Thyroid gland (tissue), 4 donors: ENCODE results near the gene FOXA1. TPM values are rescaled to one million over a fixed set of nuclear protein-coding genes. Genes with fewer than 3 reads are reported as not detected.
A peak's percentile ranks its signal among the peaks of the same experiment; 100 is the strongest.
"Not testable (repeated sequence)": the region's sequence is repeated elsewhere in the genome, so short reads cannot be mapped to it uniquely, and the experiment has no call there.

ENCODE experiments used
- DNase-seq, 2 donors: peaks; one replicate each; pipeline ENCODE4 v3.0.0-alpha.2; 2019
- H3K27ac ChIP-seq, 3 donors: fragments of 200-600 bp; sonication (generic); 1 replicate in 2 of 3; 2 replicates in 1 of 3; pipeline ENCODE4 v1.5.1; 2016 to 2019; ENCODE audit warnings: mild to moderate bottlenecking in 1 of 3, moderate library complexity in 1 of 3
- H3K27me3 ChIP-seq: fragments of 200-600 bp; sonication (generic); one replicate; pipeline ENCODE4 v1.5.1; 2019
- H3K36me3 ChIP-seq, 2 donors: fragments of 200-600 bp; sonication (generic); one replicate each; pipeline ENCODE4 v1.5.1; 2016 to 2019
- H3K4me1 ChIP-seq, 2 donors: fragments of 200-600 bp; sonication (generic); one replicate each; pipeline ENCODE4 v1.5.1; 2017 to 2019
- H3K4me3 ChIP-seq, 3 donors: fragments of 200-600 bp; sonication (generic); replicated peaks in 1 of 3; 1 replicate in 2 of 3; 2 replicates in 1 of 3; pipeline ENCODE4 v1.5.1; 2016; ENCODE audit warnings: mild to moderate bottlenecking in 1 of 3
- H3K9me3 ChIP-seq: fragments of 200-600 bp; sonication (generic); one replicate; pipeline ENCODE4 v1.5.1; 2017
- POLR2A ChIP-seq, 2 donors: fragments of 450-650 bp; IDR thresholded peaks; one replicate each; pipeline ENCODE4 v1.6.1; 2017; ENCODE audit warnings: antibody characterized with exemption in 2 of 2, mild to moderate bottlenecking in 2 of 2, moderate library complexity in 1 of 2
- WGBS, 2 donors: methylation state at CpG; one replicate each; pipeline ENCODE4 v1.1.5; 2017; 5-methylcytosine and 5-hydroxymethylcytosine counted together
- intact Hi-C: fragments of 100-400 bp; cut with DNase I; formaldehyde crosslinking; loops from one replicate; pipeline ENCODE4 v1.15.1; 2023
- total RNA-seq, 4 donors: library from RNA; depleted of rRNA; stranded (reverse); fragments of >200 nt; gene quantifications; one replicate each; pipeline ENCODE4 v1.2.3, GENCODE V29; 2016
- TF ChIP-seq, protein P1 (sequence below), 6 experiments: fragments of 200-600 bp in 3 of 6; fragments of 450-650 bp in 3 of 6; sonication (generic) in 3 of 6; IDR thresholded peaks; one replicate each; pipeline ENCODE4 v1.5.1; 2016 to 2019; ENCODE audit warnings: antibody characterized with exemption in 6 of 6, mild to moderate bottlenecking in 2 of 6, inconsistent platforms in 1 of 6, moderate library complexity in 1 of 6

The FOXA1 gene
- total RNA-seq, 4 donors from 2014 or later = 0.92 to 0.93 TPM; not detected in 2

DNA sequence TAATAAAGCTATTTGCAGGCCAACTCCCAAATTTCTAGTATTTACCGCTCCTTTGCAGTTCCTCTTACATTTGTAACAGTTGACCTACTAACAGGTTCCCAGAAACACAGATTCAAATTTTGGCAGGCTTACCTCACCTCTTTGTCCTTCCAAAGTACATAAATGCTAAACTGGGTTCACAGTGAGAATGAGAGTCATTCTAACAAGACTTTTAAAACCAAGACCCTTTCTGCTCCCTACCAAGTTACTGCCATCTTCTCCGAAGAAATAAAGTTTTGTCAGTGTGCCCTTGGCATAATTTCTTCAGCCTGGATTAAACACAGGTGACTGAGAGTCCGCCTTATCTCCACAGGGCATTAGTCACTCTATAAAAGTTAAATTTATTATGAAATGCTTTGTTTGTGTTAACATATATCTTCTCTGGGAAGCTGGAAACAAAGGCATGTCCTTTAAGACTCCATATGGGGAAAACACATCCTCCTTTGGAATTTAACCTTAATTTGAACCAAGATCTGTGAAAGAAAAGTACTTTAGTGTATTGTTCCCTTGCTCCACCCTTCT lies 28.2 kb downstream of the FOXA1 start:
- Histone ChIP-seq H3K36me3 (no peaks in the 10 kb centered on the region), H3K27ac (no peak overlapping the region), H3K27me3 (no peaks in the 10 kb centered on the region), H3K9me3 (no peaks in the 10 kb centered on the region), H3K4me3 (no peak overlapping the region), H3K4me1 (no peaks in the 10 kb centered on the region)
- intact Hi-C loops = no loop called here
- WGBS, 2 donors = 54 to 58% methylated on average over 3 of the region's 3 CpGs
- no peak for TF ChIP-seq POLR2A (IDR thresholded peaks at IDR 0.05)
- TF ChIP-seq, protein P1, sequence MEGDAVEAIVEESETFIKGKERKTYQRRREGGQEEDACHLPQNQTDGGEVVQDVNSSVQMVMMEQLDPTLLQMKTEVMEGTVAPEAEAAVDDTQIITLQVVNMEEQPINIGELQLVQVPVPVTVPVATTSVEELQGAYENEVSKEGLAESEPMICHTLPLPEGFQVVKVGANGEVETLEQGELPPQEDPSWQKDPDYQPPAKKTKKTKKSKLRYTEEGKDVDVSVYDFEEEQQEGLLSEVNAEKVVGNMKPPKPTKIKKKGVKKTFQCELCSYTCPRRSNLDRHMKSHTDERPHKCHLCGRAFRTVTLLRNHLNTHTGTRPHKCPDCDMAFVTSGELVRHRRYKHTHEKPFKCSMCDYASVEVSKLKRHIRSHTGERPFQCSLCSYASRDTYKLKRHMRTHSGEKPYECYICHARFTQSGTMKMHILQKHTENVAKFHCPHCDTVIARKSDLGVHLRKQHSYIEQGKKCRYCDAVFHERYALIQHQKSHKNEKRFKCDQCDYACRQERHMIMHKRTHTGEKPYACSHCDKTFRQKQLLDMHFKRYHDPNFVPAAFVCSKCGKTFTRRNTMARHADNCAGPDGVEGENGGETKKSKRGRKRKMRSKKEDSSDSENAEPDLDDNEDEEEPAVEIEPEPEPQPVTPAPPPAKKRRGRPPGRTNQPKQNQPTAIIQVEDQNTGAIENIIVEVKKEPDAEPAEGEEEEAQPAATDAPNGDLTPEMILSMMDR (IDR thresholded peaks at IDR 0.05) = no peak
- no peak for DNase-seq

DNA sequence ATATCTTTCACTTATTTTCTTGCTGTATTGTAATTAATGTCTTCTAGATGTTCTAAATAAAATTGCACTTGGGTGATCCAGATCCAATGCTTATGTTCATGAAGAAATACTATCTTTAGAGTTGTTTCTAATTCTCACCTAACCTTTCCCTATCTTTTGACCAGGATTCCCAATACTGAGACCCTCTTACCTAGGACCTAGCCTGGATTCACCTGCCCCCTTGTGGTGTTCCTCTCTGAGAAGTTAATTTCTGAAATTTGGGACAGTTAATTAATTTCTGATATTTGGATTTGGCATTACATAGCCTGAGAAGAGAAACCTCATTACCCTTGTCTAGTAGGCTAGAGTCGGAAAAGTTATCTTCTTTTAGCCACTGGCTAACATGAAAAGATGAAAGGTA lies 29.5 kb downstream of the FOXA1 start:
- TF ChIP-seq POLR2A (IDR thresholded peaks at IDR 0.05) = no peak
- TF ChIP-seq, protein P1 (IDR thresholded peaks at IDR 0.05) = peak in 2 of 6 experiments; percentile 21 to 37
- intact Hi-C loops = no loop called here
- DNase-seq = no peak
- H3K27me3 ChIP-seq = no peaks in the 10 kb centered on the region
- WGBS, 2 donors = 80 to 85% methylated on average over 1 of the region's 1 CpG
- H3K9me3 ChIP-seq = no peaks in the 10 kb centered on the region
- H3K36me3 ChIP-seq = no peaks in the 10 kb centered on the region
- no peaks in the 10 kb centered on the region for H3K4me1 ChIP-seq
- H3K4me3 ChIP-seq = no peak overlapping the region
- no peak overlapping the region for H3K27ac ChIP-seq

DNA sequence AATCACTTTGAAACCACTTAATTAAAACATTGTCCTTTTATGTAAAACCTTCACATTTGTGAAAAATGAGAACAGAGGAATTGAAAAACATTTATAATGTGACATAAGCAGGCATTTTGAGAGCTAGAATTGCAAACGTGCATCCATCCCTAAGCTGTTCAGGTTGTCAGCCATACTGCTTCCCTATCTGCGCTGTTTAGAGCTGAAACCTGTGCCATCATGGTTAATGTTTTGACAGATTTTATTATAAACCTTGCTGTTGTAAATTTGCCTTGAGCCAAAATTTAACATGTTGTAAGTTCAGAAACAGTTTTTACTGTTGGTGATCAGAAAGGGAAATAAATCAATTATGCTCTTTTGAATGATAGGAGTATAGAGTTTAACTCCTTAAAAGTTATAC lies 31.9 kb downstream of the FOXA1 start:
- WGBS, 2 donors = 82 to 87% methylated on average over 2 of the region's 2 CpGs
- Histone ChIP-seq H3K27ac (no peak overlapping the region), H3K4me3 (no peak overlapping the region), H3K9me3 (no peaks in the 10 kb centered on the region), H3K27me3 (no peaks in the 10 kb centered on the region), H3K36me3 (no peaks in the 10 kb centered on the region), H3K4me1 (no peaks in the 10 kb centered on the region)
- DNase-seq = no peak
- TF ChIP-seq, protein P1 (IDR thresholded peaks at IDR 0.05) = no peak
- no peak for TF ChIP-seq POLR2A (IDR thresholded peaks at IDR 0.05)
- intact Hi-C loops = no loop called here

DNA sequence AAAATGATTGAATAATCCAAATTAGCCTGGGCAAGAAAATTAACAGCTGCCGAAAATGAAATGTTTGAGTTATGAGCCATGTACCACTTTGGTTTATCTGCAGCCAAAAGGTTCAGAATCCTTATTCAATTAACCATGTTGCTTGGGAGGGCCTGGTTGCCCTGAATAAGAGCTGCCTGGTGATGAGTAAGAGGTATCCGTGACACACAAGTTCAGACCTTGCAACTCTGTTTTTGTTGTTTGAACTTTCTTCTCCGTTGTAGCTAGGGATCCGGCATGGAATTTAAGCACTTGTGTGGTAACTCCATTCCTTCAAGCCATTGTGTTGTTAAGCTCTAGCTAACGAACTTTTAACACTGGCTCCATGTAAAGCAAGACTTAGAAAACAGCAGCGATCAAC lies 35.7 kb downstream of the FOXA1 start:
- Histone ChIP-seq H3K36me3 (no peaks in the 10 kb centered on the region), H3K4me1 (no peaks in the 10 kb centered on the region), H3K4me3 (no peak overlapping the region), H3K27ac (no peak overlapping the region), H3K27me3 (no peaks in the 10 kb centered on the region), H3K9me3 (no peaks in the 10 kb centered on the region)
- DNase-seq = no peak
- 74 to 76% methylated on average over 6 of the region's 6 CpGs for WGBS, 2 donors
- TF ChIP-seq, protein P1 (IDR thresholded peaks at IDR 0.05) = no peak
- TF ChIP-seq POLR2A (IDR thresholded peaks at IDR 0.05) = no peak
- intact Hi-C loops = no loop called here

DNA sequence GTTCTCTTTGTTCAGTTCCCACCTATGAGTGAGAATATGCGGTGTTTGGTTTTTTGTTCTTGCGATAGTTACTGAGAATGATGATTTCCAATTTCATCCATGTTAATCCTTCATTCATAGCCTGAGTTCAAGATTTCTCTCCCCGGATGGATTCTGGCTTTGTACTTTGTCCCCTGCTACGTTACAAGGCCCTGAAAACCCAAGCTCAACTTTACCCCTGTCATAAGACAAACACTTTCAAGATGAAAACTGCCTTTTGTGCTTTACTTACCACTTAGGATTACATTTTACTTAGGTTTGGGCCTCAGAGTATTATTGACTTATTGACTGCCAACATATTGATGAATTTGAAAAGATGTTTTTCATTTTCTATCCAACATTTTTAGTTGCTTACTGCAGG lies 36.3 kb downstream of the FOXA1 start:
- intact Hi-C loops = no loop called here
- H3K36me3 ChIP-seq = no peaks in the 10 kb centered on the region
- no peaks in the 10 kb centered on the region for H3K4me1 ChIP-seq
- no peak for TF ChIP-seq POLR2A (IDR thresholded peaks at IDR 0.05)
- TF ChIP-seq, protein P1 (IDR thresholded peaks at IDR 0.05) = no peak
- 92% methylated on average over 4 of the region's 4 CpGs for WGBS, 2 donors
- H3K4me3 ChIP-seq = no peak overlapping the region
- DNase-seq = no peak
- H3K27ac ChIP-seq = no peak overlapping the region
- no peaks in the 10 kb centered on the region for H3K9me3 ChIP-seq
- no peaks in the 10 kb centered on the region for H3K27me3 ChIP-seq

DNA sequence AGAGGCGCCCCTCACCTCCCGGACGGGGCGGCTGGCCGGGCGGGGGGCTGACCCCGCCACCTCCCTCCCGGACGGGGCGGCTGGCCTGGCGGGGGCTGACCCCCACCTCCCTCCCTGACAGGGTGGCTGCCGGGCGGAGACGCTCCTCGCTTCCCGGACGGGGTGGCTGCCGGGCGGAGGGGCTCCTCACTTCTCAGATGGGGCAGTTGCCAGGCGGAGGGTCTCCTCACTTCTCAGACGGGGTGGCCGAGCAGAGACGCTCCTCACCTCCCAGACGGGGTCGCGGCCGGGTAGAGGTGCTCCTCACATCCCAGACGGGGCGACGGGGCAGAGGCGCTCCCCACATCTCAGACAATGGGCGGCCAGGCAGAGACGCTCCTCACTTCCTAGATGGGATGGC lies 39.5 kb downstream of the FOXA1 start:
- H3K4me3 ChIP-seq, DNase-seq: not testable (repeated sequence)
- 97 to 100% methylated on average over 2 to 12 of the region's 33 CpGs for WGBS, 2 donors

More for the DNA sequence above, 39.5 kb downstream of the FOXA1 start:
- H3K27ac ChIP-seq, H3K36me3 ChIP-seq, intact Hi-C loops, H3K9me3 ChIP-seq, H3K27me3 ChIP-seq, H3K4me1 ChIP-seq: not testable (repeated sequence)
